Measurements from ENCODE around the gene GRSF1.
"Not testable (repeated sequence)": the region's sequence is repeated elsewhere in the genome, so short reads cannot be mapped to it uniquely, and the experiment has no call there.

DNA sequence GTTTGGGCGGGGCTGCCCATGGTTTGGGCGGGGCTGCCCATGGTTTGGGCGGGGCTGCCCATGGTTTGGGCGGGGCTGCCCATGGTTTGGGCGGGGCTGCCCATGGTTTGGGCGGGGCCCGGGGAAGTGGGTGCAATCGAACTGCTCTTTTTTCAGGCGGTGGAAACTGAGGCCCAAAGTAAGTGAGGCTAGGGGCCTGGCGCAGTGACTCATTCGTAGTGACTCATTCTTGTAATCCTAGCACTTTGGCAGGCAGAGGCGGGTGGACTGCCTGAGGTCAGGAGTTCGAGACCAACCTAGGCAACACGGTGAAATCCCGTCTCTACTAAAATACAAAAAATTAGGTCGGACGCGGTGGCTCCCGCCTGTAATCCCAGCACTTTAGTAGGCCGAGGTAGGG is 447 bp upstream of the GRSF1 start:
- TF ChIP-seq, protein P1, sequence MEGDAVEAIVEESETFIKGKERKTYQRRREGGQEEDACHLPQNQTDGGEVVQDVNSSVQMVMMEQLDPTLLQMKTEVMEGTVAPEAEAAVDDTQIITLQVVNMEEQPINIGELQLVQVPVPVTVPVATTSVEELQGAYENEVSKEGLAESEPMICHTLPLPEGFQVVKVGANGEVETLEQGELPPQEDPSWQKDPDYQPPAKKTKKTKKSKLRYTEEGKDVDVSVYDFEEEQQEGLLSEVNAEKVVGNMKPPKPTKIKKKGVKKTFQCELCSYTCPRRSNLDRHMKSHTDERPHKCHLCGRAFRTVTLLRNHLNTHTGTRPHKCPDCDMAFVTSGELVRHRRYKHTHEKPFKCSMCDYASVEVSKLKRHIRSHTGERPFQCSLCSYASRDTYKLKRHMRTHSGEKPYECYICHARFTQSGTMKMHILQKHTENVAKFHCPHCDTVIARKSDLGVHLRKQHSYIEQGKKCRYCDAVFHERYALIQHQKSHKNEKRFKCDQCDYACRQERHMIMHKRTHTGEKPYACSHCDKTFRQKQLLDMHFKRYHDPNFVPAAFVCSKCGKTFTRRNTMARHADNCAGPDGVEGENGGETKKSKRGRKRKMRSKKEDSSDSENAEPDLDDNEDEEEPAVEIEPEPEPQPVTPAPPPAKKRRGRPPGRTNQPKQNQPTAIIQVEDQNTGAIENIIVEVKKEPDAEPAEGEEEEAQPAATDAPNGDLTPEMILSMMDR (IDR thresholded peaks at IDR 0.05), result not testable (repeated sequence)
- not testable (repeated sequence) for TF ChIP-seq EP300 (IDR thresholded peaks at IDR 0.05)

Measured in upper lobe of left lung (tissue), 4 donors.